DMS79 (cell line): ENCODE results near the gene ZBED3.
"Not testable (repeated sequence)": the region's sequence is repeated elsewhere in the genome, so short reads cannot be mapped to it uniquely, and the experiment has no call there.

Source experiments
- DNase-seq: peaks from one replicate; lab custom pipeline; 2025; lab: John Stamatoyannopoulos, UW

The ZBED3 gene, protein sequence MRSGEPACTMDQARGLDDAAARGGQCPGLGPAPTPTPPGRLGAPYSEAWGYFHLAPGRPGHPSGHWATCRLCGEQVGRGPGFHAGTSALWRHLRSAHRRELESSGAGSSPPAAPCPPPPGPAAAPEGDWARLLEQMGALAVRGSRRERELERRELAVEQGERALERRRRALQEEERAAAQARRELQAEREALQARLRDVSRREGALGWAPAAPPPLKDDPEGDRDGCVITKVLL

GRCh38 chr5:77086689-77087483, at the start of gene ZBED3:
TSS of gene ZBED3 (minus strand) at chr5:77087285. CDS start at chr5:77077878, 9,407 bp downstream.
- DNase-seq, result peak; percentile 52

GRCh38 chr5:77133061-77133758, 46.1 kb upstream of the ZBED3 start:
- DNase-seq, result peak; percentile 51

DNA sequence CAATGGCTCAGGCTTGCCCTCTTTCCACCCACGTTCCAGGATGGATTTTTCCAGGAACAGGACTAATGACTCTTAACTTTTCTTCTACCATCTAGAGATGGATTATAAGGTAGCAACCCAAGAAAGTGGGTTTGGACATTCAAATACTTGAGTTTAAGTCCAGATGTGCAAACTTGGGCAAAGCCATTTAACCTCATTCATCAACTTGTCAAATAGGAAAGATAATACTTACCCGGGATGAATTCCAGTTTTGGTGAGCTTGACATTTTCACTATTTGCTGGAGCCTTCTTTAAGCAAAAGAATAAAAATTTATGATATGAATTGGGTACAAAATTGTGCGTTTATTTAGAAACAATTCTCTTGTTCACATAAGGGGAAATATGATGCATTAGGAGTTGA, 44.3 kb upstream of the ZBED3 start:
- no peak for DNase-seq

DNA sequence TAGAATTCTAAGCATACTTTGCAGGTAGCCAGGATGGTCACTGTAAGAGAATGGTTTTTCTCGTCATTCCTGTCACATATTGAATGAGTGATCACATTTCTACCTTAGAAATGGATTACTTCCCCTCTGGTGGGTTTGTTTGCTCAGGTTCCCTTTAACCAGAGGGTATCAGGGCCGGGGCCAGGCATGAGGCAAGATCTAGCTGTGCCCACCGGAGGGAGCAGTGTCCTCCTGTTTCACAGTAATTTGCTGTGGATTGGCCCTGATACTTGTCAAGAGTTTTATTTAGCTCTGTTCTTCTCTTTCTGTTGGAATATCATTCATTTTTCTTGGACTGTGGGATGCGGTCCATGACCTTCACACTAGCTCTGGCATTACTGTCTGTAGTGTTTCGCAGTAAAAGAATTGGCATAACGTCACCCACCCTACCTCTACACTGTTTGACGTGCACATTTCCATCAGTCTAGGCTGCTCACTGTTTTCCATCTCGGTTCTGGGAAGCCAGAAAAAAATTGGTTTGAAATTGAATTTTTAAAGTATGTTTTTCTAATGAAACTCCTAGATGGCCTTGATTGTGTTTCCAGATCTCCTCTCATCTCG, 42.4 kb upstream of the ZBED3 start:
- no peak for DNase-seq

- DNase-seq, result no peak
Measured at GRCh38 chr5:77128411-77129061, 41.5 kb upstream of the ZBED3 start.

- no peak for DNase-seq
Measured at GRCh38 chr5:77123057-77123456, 36.0 kb upstream of the ZBED3 start.

DNA sequence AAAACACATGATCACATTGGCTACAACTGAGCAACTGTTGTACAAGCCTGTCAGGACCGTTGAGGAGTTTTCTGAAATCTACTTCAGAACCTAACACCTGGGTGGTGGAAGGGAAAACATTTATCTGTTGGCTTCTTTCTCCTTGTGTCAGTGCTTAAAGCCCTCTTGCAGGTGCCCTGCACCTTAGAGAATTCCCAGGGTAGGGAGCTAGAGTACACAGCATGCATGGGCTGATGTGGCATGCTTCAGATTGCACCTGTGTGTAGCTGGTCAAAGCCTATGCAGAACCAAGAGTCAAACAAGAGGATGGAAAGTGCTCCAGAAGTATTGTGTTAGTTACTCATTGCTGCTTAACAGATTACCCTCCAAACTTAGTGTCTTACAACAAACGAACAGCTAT, 33.6 kb upstream of the ZBED3 start:
- peak; percentile 8 for DNase-seq

DNA sequence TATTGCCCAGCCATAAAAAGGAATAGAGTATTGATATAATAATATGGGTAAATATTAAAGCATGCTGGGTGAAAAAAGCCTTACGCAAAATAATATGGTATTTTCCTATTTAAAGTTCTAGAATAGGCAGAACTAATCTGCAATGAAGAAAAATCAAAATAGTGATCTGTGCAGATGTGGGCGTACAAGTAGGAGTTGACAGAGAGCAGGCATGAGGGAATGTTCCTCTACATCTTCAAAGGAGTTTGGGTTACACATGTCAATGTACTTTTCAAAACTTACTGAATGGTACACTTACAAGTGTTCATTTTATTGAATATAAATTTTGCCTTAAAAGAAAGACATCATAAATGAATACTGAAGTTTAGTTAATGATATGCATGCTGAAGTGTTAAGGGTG, 33.0 kb upstream of the ZBED3 start:
- no peak for DNase-seq

DNA sequence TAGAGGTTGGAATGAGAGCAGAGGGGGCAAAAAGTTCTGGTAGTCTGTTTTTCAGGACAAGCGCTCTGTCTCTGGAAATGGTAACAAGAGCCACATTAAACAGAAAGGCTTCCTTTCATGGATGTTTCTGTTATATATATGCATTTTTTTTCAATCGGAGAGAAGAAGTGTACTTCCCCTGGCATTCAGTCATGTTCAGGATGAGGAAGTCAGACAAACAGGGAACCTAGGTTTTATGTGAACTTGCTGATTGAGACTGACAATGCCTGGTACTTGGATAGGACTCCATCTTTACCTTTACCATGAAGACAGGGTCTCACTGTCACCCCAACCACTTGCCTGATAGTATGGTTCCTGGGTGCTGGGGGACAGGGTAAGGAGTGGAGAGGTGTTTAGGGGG, 30.1 kb upstream of the ZBED3 start:
- no peak for DNase-seq

DNA sequence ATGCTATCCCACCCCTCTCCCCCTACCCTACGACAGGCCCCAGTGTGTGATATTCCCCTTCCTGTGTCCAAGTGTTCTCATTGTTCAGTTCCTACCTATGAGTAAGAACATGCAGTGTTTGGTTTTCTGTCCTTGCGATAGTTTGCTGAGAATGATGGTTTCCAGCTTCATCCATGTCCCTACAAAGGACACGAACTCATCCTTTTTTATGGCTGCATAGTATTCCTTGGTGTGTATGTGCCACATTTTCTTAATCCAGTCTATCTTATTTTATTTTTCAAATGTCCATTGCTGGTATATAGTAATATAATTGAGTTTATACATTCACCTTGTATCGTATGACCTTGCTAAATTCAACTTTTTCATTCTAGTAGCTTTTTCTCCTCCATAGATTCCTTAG, 19.9 kb upstream of the ZBED3 start:
- not testable (repeated sequence) for DNase-seq

DNA sequence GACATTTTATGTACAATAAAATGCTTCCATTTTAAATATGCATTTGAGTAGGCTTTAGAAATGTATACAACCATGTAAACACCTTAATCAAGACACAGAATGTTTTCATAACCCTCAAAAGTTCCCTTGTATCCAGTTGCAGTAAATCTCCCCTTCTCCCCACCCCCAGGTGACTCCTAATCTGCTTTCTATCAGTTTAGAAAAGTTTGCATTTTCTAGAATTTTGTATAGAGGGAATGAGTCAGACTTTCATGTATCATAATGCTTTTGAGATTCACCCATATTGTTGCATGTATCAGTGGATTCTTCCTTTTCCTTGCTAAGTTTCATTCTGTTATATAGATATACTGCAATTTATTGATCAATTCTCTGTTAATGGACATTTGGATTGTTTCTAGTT, 17.7 kb upstream of the ZBED3 start:
- DNase-seq, result no peak

DNA sequence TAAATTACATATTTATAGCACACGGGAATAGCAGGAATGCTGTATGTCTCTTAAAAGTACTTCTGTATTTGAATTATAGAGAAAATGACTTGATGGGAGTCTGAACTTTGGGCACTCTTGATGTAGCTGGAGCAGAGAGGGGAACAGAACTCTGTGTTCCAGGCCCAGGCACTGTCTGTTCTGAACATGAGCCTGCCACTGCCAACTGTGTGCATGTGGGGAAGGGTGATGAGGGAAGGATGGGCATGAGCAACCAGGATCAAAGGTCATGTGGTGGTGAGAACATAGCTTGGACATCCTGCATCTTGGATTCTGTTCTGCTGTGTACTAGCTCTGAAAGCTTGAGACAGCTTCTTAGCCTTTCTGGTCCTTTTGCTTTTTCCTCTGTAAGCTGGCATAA, 16.4 kb upstream of the ZBED3 start:
- no peak for DNase-seq

DNA sequence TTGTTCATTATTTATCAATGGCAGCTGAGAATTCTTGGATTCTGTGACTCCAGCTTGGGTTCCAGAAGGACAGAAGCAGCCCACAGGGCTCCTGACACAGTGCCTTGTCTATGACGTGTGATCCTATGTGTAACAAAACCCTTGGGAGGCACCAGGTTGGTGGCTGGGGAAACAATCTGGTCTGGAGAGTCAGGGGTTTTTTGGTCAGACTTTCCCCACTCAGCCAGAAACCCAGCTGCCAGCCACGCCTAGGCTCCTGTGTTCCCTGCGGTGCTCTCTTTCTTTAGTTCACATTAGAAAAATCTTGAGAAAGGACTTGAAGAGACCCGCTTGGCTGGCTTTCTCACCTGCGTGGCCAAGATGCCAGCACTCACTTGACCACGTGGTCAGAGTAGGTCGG, 15.5 kb upstream of the ZBED3 start:
- peak; percentile 76 for DNase-seq

DNA sequence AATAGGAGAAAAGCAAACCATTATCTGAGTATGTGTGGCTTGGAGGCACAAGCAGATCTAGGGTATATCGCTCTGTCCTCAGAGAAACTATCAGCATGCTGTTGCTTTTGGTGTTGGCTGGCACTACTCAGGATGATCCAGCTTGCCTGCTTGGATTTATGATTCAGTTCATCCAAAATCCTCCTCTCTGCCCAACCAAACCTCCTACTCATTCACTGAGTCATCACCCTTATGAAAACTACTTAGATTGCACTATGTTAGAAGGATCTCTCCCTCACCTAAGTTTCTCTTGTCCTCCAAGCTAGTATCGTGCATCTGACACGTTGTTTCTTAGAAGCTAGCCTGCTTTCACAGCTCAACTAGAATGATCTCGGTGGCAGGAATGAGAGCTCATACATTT, 14.2 kb upstream of the ZBED3 start:
- DNase-seq, result no peak

DNA sequence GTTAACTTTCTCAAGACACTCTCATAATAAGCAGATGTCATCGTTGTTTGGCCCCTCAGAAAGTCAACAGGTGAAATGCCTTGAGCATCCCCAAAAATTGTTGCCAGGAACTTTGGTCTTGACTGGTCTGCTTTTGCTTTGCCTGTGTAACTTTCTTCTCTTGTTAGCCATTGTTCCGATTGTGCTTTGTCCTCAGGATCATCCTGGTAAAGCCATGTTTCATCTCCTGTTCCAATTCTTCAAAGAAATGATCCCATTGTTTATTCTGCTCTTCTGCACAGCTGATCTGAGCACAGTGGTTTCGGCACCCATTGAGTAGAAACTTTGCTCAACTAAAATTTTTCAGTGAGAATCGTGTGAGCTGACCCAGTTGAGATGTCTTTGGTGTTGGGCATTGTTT, 8.1 kb upstream of the ZBED3 start:
- no peak for DNase-seq

- no peak for DNase-seq
Measured at GRCh38 chr5:77087484-77088261, 588 bp upstream of the ZBED3 start.

- no peak for DNase-seq
Measured at GRCh38 chr5:77086368-77086688, 757 bp downstream of the ZBED3 start.

DNA sequence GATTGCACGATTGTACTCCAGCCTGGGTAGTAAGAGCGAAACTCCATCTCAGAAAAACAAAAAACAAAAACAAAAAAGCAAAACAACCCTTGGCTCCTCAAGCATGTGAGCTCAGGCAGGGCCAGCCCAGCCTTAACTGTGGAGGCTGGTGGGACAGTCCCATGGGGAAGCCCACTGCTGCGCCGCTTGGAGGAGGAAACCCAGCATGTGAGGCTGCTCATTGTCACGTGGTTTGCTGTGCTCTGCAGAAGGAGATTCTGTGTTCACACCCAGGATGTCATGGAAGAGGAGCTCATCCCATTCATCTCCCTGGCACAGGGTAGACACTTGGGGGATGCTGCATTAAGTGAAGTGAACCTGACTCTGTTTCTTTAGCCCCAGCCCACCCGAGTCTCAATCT, 4.0 kb downstream of the ZBED3 start:
- no peak for DNase-seq

- DNase-seq, result no peak
Measured at GRCh38 chr5:77082280-77082679, 4.8 kb downstream of the ZBED3 start.

DNA sequence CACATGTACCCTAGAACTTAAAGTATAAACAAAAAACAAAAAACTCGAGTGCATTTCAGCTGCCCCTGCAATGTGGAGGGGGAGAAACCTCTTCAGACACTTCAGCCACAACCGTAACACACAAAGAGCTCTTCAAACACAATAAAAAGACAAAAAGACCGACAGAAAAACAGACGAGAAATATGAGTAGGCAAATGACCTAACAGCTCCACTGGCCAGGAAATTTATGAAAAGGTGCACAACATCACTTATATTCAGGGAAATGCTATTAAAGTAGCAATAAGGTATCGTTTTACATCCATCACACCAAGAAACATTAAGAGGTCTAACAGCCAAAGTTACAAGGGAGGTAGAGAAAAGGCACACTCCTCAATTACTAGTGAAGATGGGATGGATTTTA, 6.2 kb downstream of the ZBED3 start:
- DNase-seq, result peak; percentile 42

DNA sequence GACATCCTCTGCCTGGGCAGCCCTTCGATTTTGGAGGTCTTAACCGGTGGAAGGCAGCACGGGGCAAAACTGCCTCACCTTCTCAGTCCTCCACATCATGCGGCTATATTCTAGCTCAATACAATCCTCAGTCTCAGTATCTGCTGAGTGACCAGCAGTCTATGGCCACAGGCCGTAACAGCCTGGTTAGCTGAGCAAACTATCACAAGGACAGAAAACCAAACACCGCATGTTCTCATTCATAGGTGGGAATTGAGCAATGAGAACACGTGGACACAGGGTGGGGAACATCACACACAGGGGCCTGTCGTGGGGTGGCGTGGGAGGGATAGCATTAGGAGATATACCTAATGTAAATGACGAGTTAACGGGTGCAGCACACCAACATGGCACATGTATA, 6.6 kb downstream of the ZBED3 start:
- DNase-seq, result not testable (repeated sequence)

DNA sequence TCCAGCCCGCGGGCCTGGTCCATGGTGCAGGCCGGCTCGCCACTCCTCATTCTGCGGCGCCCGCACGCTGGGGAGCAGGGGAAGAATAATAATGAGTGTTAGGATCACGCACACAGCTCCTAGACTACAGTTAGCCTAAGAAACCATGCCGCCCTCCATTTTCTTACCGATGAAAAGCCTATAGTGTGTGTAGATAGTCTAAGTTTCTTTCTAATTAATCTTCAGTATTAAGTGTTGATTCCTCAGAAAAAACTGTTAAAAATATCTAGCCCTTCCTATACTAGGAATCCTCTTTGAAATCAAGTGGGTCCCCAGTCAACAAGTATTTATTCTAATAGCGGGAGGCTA, 9.3 kb downstream of the ZBED3 start:
- DNase-seq, result no peak
